Measurements from ENCODE around the gene CWC27.

Gene CWC27

GRCh38 chr5:65012301-65012892 is 243.7 kb downstream of the CWC27 start:
- no peak overlapping the region for H3K4me3 ChIP-seq (IDR thresholded peaks at IDR 0.05; ENCODE audit: insufficient read depth, low read depth, low read length)
- no peaks in the 10 kb centered on the region for H3K36me3 ChIP-seq (ENCODE audit: insufficient read depth)
- no peak overlapping the region for H3K9ac ChIP-seq
- no peaks in the 10 kb centered on the region for H3K79me2 ChIP-seq (ENCODE audit: insufficient read depth, low read depth)
- no peaks in the 10 kb centered on the region for H4K20me1 ChIP-seq (ENCODE audit: insufficient read depth)
- H3K27ac ChIP-seq: no peak overlapping the region
- H3K4me1 ChIP-seq (ENCODE audit: low read depth, poor library complexity, severe bottlenecking): peaks cover 9% of the 10 kb centered on the region
- no peak overlapping the region for H2AFZ ChIP-seq (ENCODE audit: low read depth)
- TF ChIP-seq CTCF (conservative IDR thresholded peaks at IDR 0.05; ENCODE audit: low read depth, low read length): no peak
- no peaks in the 10 kb centered on the region for H3K27me3 ChIP-seq (ENCODE audit: insufficient read depth, low read depth)
- no peak overlapping the region; the same call in 1 of the 2 replicates for H3K4me2 ChIP-seq

- Histone ChIP-seq H4K20me1 (ENCODE audit: insufficient read depth) (no peaks in the 10 kb centered on the region), H3K4me1 (ENCODE audit: low read depth, poor library complexity, severe bottlenecking) (peaks cover 9% of the 10 kb centered on the region), H3K79me2 (ENCODE audit: insufficient read depth, low read depth) (no peaks in the 10 kb centered on the region), H3K36me3 (ENCODE audit: insufficient read depth) (no peaks in the 10 kb centered on the region), H2AFZ (ENCODE audit: low read depth) (no peak overlapping the region), H3K4me3 (IDR thresholded peaks at IDR 0.05; ENCODE audit: insufficient read depth, low read depth, low read length) (no peak overlapping the region), H3K9ac (no peak overlapping the region), H3K27me3 (ENCODE audit: insufficient read depth, low read depth) (no peaks in the 10 kb centered on the region), H3K27ac (no peak overlapping the region), H3K4me2 (no peak overlapping the region)
- no peak for TF ChIP-seq CTCF (conservative IDR thresholded peaks at IDR 0.05; ENCODE audit: low read depth, low read length)
These were observed 244.4 kb downstream of the CWC27 start for GRCh38 chr5:65013166-65013565.

GRCh38 chr5:65014769-65015168 is 246.0 kb downstream of the CWC27 start:
- Histone ChIP-seq H3K27ac (no peak overlapping the region), H3K9ac (no peak overlapping the region), H3K4me2 (no peak overlapping the region), H4K20me1 (ENCODE audit: insufficient read depth) (no peaks in the 10 kb centered on the region), H3K36me3 (ENCODE audit: insufficient read depth) (no peaks in the 10 kb centered on the region), H3K27me3 (ENCODE audit: insufficient read depth, low read depth) (no peaks in the 10 kb centered on the region), H3K4me1 (ENCODE audit: low read depth, poor library complexity, severe bottlenecking) (peaks cover 9% of the 10 kb centered on the region), H3K4me3 (IDR thresholded peaks at IDR 0.05; ENCODE audit: insufficient read depth, low read depth, low read length) (no peak overlapping the region), H2AFZ (ENCODE audit: low read depth) (no peak overlapping the region), H3K79me2 (ENCODE audit: insufficient read depth, low read depth) (no peaks in the 10 kb centered on the region)
- no peak for TF ChIP-seq CTCF (conservative IDR thresholded peaks at IDR 0.05; ENCODE audit: low read depth, low read length)

GRCh38 chr5:65015767-65016166 is 247.0 kb downstream of the CWC27 start:
- Histone ChIP-seq H3K9ac (no peak overlapping the region), H3K4me2 (no peak overlapping the region), H2AFZ (ENCODE audit: low read depth) (no peak overlapping the region), H3K4me1 (ENCODE audit: low read depth, poor library complexity, severe bottlenecking) (peaks cover 15% of the 10 kb centered on the region), H3K4me3 (IDR thresholded peaks at IDR 0.05; ENCODE audit: insufficient read depth, low read depth, low read length) (no peak overlapping the region), H3K27me3 (ENCODE audit: insufficient read depth, low read depth) (no peaks in the 10 kb centered on the region), H3K36me3 (ENCODE audit: insufficient read depth) (no peaks in the 10 kb centered on the region), H3K27ac (no peak overlapping the region), H4K20me1 (ENCODE audit: insufficient read depth) (no peaks in the 10 kb centered on the region), H3K79me2 (ENCODE audit: insufficient read depth, low read depth) (no peaks in the 10 kb centered on the region)
- no peak for TF ChIP-seq CTCF (conservative IDR thresholded peaks at IDR 0.05; ENCODE audit: low read depth, low read length)
